HCT116 (cell line): ENCODE measurements around the gene C3orf20. TPM values are rescaled to one million over a fixed set of nuclear protein-coding genes. Genes with fewer than 3 reads are reported as not detected.
A peak's percentile ranks its signal among the peaks of the same experiment; 100 is the strongest.

ENCODE experiments used
- ATAC-seq: fragments of 200-7000 bp; cut with Tn5 transposase; 2 replicates; pipeline ENCODE4 v1.9.1; 2020; ENCODE audit warnings: mild to moderate bottlenecking, moderate library complexity
- BruUV-seq: library from RNA; stranded (reverse); fragments of 400-500 nt; replicated peaks from 2 replicates; lab custom pipeline; 2021; lab: Mats Ljungman, UMichigan
- CTCF ChIA-PET: fragments of 300-600 bp; sonication (Branson Sonifier 250); formaldehyde crosslinking; loops from one replicate; lab custom pipeline; 2021; ENCODE audit warnings: antibody characterized with exemption; lab: Charles Lee
- POLR2A ChIA-PET: fragments of 300-600, 350-600 bp; sonication (Branson Sonifier 250); formaldehyde crosslinking; loops from one replicate; lab custom pipeline; 2021; ENCODE audit warnings: antibody characterized with exemption; lab: Charles Lee
- RAD21 ChIA-PET, 2 experiments: fragments of 300-600 bp; sonication (Branson Sonifier 250); formaldehyde crosslinking; loops; one replicate each; lab custom pipeline; 2023; ENCODE audit warnings: low total read pairs in 2 of 2; ENCODE audit not compliant: uncharacterized antibody in 2 of 2, unreplicated experiment in 2 of 2, low non-redundant PET in 1 of 2; lab: Charles Lee
- DNase-seq: peaks from one replicate; pipeline ENCODE4 v3.0.0-alpha.2; 2010; ENCODE audit warnings: low read depth, low spot score
- H2AFZ ChIP-seq: fragments of 200-600 bp; shearing (Covaris generic), sonication (generic); 2 replicates; pipeline ENCODE4 v1.6.1; 2017; ENCODE audit warnings: low read depth, mixed run types, mixed read lengths, antibody characterized with exemption, low read length; ENCODE audit not compliant: poor library complexity, severe bottlenecking
- H3K27ac ChIP-seq: 2 replicates; pipeline ENCODE4 v1.5.1; 2012; ENCODE audit warnings: low read depth, low read length
- H3K27me3 ChIP-seq: fragments of 200-600 bp; sonication (generic); 2 replicates; pipeline ENCODE4 v1.6.1; 2016; ENCODE audit warnings: mixed run types, low read length, mixed read lengths; ENCODE audit not compliant: insufficient read depth
- H3K36me3 ChIP-seq, 2 experiments: fragments of 200-500 bp in 1 of 2; fragments of 200-600 bp in 1 of 2; sonication (Bioruptor generic) in 1 of 2; sonication (generic) in 1 of 2; 2 replicates each; pipeline versions ENCODE4 v1.5.1 to v1.6.1; 2014 to 2016; ENCODE audit warnings: low read length in 2 of 2, inconsistent platforms in 1 of 2, mixed read lengths in 1 of 2, mixed run types in 1 of 2; ENCODE audit not compliant: insufficient read depth in 2 of 2, control insufficient read depth in 1 of 2
- H3K4me1 ChIP-seq, 2 experiments: fragments of 200-600 bp in 1 of 2; sonication (generic) in 1 of 2; 2 replicates each; pipeline versions ENCODE4 v1.5.1 to v1.6.1; 2012 to 2017; ENCODE audit warnings: low read length in 2 of 2, inconsistent platforms in 1 of 2, mild to moderate bottlenecking in 1 of 2, mixed read lengths in 1 of 2, mixed run types in 1 of 2, moderate library complexity in 1 of 2; ENCODE audit not compliant: insufficient read depth in 2 of 2, control insufficient read depth in 1 of 2
- H3K4me2 ChIP-seq: fragments of 200-600 bp; sonication (generic); 2 replicates; pipeline ENCODE4 v1.6.1; 2017; ENCODE audit warnings: mixed run types, low read length, mixed read lengths
- H3K4me3 ChIP-seq, 2 experiments: fragments of 200-600 bp in 1 of 2; sonication (generic) in 1 of 2; replicated peaks in 1 of 2; 2 replicates each; pipeline ENCODE4 v1.5.1; 2011 to 2016; ENCODE audit warnings: low read length in 2 of 2, control low read depth in 1 of 2, low read depth in 1 of 2, mild to moderate bottlenecking in 1 of 2, mixed read lengths in 1 of 2, mixed run types in 1 of 2
- H3K79me2 ChIP-seq: fragments of 200-600 bp; sonication (generic); 2 replicates; pipeline ENCODE4 v1.6.1; 2017; ENCODE audit warnings: mild to moderate bottlenecking, mixed run types, low read length, moderate library complexity, mixed read lengths; ENCODE audit not compliant: insufficient read depth
- H3K9ac ChIP-seq: fragments of 200-600 bp; sonication (generic); 2 replicates; pipeline ENCODE4 v1.6.1; 2016; ENCODE audit warnings: low read length, mixed read lengths
- H3K9me2 ChIP-seq: fragments of 200-600 bp; sonication (generic), shearing (Covaris generic); 2 replicates; pipeline ENCODE4 v1.6.1; 2017; ENCODE audit warnings: mixed run types, mild to moderate bottlenecking, moderate library complexity; ENCODE audit not compliant: insufficient read depth
- H3K9me3 ChIP-seq, 2 experiments: fragments of 200-500 bp in 1 of 2; fragments of 200-600 bp in 1 of 2; sonication (Bioruptor generic) in 1 of 2; sonication (generic) in 1 of 2; 2 replicates each; pipeline ENCODE4 v1.6.1; 2014 to 2017; ENCODE audit warnings: low read length in 2 of 2, mixed read lengths in 2 of 2, inconsistent platforms in 1 of 2, low read depth in 1 of 2, mild to moderate bottlenecking in 1 of 2, mixed run types in 1 of 2, moderate library complexity in 1 of 2; ENCODE audit not compliant: control insufficient read depth in 1 of 2, insufficient read depth in 1 of 2
- H4K20me1 ChIP-seq: fragments of 200-600 bp; sonication (generic), shearing (Covaris generic); 2 replicates; pipeline ENCODE4 v1.6.1; 2017; ENCODE audit warnings: mixed run types, mild to moderate bottlenecking, moderate library complexity; ENCODE audit not compliant: insufficient read depth
- RAD21 ChIP-seq: IDR thresholded peaks from 2 replicates; pipeline ENCODE4 v1.6.1; 2012; ENCODE audit warnings: low read depth, mild to moderate bottlenecking
- YY1 ChIP-seq: IDR thresholded peaks from 2 replicates; pipeline ENCODE4 v1.6.1; 2011; ENCODE audit warnings: low read length, low read depth, moderate library complexity, mild to moderate bottlenecking; ENCODE audit not compliant: insufficient replicate concordance; ENCODE audit errors: extremely low read depth
- ZBTB33 ChIP-seq: IDR thresholded peaks from 2 replicates; pipeline ENCODE4 v1.6.1; 2011; ENCODE audit warnings: mild to moderate bottlenecking, low read length, moderate library complexity; ENCODE audit not compliant: insufficient replicate concordance; ENCODE audit errors: extremely low read depth
- intact Hi-C: fragments of 100-400 bp; cut with micrococcal nuclease; formaldehyde crosslinking; loops from 2 replicates; pipeline ENCODE4 v1.10.0; 2022
- total RNA-seq: library from RNA; stranded (reverse); gene quantifications from one replicate; pipeline ENCODE4 v1.2.1, GENCODE V29; 2021; ENCODE audit not compliant: unreplicated experiment

The C3orf20 gene
- total RNA-seq, 1 experiment from 2014 or later: 0.20 TPM

DNA sequence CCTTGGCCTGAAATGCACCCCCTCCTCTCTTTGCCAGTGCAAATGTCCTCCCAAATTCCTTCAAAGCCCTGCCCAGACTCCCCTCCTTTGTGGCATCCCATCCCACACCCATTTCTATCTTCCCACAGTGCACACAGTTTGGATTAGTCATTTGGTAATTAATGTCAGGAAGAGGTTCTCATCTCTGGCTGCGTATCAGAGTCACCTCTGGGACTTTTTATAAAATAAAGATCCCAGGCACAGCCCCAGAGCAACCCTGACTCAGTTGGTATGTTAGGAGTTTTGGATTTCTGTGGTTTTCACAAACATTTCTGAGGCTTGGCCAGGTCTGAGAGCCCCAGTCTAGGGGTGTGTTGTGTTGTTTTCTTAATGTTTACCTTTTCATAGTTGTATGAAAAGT is 41.6 kb downstream of the C3orf20 start (continued):
- no peak for TF ChIP-seq YY1
- TF ChIP-seq ZBTB33: no peak

- H3K9me3 ChIP-seq: no peaks in the 10 kb centered on the region
- peaks cover 0 to 8% of the 10 kb centered on the region in 2 experiments; a peak in 1 of 4 replicates for H3K4me1 ChIP-seq
- H3K27ac ChIP-seq: no peak overlapping the region
- no peaks in the 10 kb centered on the region for H3K9me2 ChIP-seq
- POLR2A ChIA-PET: no interaction called here
- no peak overlapping the region for H3K4me3 ChIP-seq
- H3K9ac ChIP-seq: no peak overlapping the region
- H2AFZ ChIP-seq: no peak overlapping the region
- intact Hi-C loops: no loop called here
- H3K79me2 ChIP-seq: no peaks in the 10 kb centered on the region
- ATAC-seq: 0 out of 2 replicates have a peak, but pooled peaks have one; percentile 20
- no peaks in the 10 kb centered on the region for H3K27me3 ChIP-seq
- RAD21 ChIA-PET: no interaction called here
- DNase-seq: no peak
- H4K20me1 ChIP-seq: no peaks in the 10 kb centered on the region
- no peaks in the 10 kb centered on the region for H3K36me3 ChIP-seq
- TF ChIP-seq RAD21 (0 out of 2 replicates have a peak, but pooled peaks have one; percentile 13), ZBTB33 (no peak)
- no TSS peak for BruUV-seq
- no peak overlapping the region for H3K4me2 ChIP-seq
- CTCF ChIA-PET: no interaction called here
Observed at GRCh38 chr3:14717307-14717706, 42.4 kb downstream of the C3orf20 start.
